ENCODE data around the gene LIN7A. TPM values are rescaled to one million over a fixed set of nuclear protein-coding genes. Genes with fewer than 3 reads are reported as not detected.
"Not testable (repeated sequence)": the region's sequence is repeated elsewhere in the genome, so short reads cannot be mapped to it uniquely, and the experiment has no call there.

LIN7A gene
- polyA plus RNA-seq, 3 donors, result 18.0 to 19.2 (median 18.7) TPM

DNA sequence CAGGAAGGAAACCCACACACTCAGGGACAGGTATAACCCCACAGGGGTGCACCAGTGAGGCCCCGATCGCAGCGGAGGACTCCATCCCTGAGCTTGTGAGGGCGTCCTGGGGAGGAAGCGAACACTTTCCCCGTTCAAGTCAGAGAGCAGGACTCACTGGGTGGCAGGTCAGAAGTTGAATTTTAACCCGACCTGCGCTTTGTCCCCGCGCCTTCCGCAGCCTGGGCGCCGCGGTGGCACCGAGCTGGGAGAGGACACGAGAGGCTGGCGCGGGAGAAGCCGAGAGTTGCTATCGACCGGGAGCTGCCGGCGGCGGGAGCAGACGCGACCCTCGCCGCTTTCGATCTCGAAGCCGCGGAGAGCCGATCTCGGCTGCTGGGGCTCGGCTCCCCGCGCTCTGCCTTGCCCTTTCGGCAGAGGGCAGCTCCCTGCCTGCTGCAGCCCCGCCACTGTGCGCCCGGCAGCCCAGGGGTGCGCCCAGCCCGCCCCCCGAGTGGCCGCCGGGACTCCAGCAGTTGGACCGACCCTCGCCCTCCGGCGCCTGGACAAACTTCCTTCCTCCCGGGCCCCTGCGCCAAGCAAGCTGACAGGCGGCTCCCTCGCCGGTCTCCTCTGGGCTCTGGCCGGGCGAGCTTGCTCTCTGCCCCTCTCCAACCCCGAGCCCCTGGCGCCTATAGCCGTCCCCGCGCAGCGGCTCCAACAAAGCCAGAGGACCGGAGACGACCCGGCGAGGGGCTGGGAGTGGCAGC is 918 bp downstream of the LIN7A start:
- peak in 9 of 11 donors; percentile 18 to 51 (median 39) for DNase-seq (ENCODE audit: extremely low read depth in 1 of 11, low read depth in 9 of 11, low spot score in 4 of 11)

DNA sequence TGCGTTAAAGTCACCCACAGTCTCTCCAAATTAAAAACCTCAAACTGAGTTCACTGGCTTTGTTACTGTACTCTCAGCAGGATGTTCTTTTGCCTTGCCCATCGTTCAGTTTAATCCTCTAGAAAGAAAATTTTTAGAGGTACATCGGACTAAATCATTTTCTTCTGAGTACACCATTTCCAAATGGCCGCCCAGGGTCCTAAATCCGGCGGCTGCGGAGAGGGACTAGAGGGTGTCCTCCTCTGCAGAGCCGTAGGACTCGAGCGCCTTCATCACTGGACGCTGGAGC is 1.4 kb downstream of the LIN7A start:
- DNase-seq (ENCODE audit: extremely low read depth in 1 of 11, low read depth in 9 of 11, low spot score in 4 of 11), result peak in 3 of 11 donors; percentile 35 to 37 (median 36)

DNA sequence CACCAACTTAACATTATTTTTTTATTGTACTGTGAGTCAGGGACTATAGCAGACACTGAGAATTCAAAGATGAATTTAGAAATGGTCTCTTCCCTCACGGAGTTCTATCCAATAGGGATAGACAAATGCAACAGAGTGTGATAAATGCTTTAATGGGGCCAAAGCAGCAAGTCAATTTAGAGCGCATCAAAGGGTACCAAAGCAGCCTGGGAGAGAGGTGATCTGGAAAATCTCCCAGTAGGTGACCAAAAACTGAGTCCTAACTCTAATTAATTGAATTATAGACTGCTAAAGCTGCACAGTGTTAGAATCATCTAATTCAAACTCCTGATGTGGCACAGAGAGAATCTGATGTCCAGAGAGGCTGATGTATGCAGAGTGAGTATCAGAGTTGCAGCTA is 2.6 kb downstream of the LIN7A start:
- DNase-seq (ENCODE audit: extremely low read depth in 1 of 11, low read depth in 9 of 11, low spot score in 4 of 11), result no peak

DNA sequence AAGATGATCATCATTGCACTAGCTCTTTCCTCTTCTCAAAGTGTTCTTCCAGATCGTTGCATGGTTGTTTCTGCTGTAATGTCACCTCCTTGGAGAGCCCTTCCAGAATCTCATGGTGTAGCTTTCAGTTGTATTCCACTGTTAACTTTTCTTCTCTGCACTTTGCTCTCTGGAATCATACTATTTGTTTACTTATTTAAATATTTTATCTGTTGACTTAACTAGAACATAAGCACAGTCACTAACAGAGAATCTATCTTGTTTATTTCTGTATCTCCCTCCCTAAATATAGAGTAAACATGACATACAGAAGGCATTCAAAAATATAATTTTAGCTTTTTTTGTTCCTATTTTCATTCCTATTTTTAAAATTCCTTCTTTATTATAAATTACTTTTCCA is 11.8 kb downstream of the LIN7A start:
- DNase-seq (ENCODE audit: extremely low read depth in 1 of 11, low read depth in 9 of 11, low spot score in 4 of 11), result no peak

DNA sequence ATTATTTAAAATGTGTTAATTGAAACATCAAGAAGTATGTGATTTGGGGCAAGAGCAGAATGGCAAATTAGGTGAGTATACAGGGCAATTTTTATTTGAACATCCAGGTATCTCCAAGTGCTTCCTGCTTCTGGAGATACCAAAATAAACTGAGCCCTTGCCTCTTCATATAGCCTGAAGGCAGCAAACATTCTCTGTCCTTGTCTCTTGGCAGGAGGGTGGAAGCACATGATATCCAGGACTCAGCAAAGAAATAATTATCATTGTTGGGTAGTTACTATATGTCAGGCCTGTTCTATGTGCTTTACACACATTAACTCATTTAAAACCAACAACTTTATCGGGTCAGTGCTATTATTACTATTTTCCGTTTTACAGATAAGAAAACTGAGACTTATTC is 12.5 kb downstream of the LIN7A start:
- no peak for DNase-seq (ENCODE audit: extremely low read depth in 1 of 11, low read depth in 9 of 11, low spot score in 4 of 11)

GRCh38 chr12:80924437-80924836 is 13.3 kb downstream of the LIN7A start:
- DNase-seq (ENCODE audit: extremely low read depth in 1 of 11, low read depth in 9 of 11, low spot score in 4 of 11), result no peak

DNA sequence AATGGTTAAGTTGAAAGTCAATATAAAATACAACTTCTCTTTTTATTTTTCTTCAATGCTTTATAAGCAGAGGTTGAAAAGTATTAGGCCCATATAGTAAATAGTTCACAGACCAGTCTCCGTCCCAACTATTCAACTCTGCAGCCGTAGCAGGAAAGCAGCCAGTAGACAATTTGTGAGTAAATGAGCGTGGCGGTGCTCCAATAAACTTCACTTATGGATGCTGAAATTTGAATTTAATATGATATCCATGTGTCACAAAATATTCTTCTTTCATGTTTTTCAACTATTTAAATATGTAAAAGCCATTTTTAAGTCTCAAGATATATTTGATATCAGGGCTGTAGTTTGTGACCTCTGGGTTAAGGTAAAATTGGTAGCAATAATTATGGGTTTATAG is 17.7 kb downstream of the LIN7A start:
- DNase-seq (ENCODE audit: extremely low read depth in 1 of 11, low read depth in 9 of 11, low spot score in 4 of 11), result no peak

DNA sequence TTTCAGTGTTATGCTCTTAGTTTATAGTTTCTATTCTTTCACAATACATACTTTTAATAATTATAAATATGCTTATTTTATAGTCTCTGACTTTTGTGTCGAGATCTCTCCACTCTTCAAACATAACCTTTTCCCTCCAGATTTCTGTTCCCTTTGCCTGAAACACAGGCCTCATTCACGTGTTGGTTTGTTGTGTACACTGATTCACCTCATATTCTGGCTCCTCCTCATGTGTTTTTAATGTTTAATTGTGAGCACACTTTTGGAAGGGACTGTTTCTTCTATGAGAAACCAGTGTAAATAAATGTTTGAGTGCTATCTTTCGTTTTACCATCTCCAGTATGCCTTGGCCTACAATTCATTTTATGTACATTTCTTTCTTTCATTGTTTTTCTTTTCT is 20.1 kb downstream of the LIN7A start:
- DNase-seq (ENCODE audit: extremely low read depth in 1 of 11, low read depth in 9 of 11, low spot score in 4 of 11), result no peak

GRCh38 chr12:80912901-80913770 is 24.6 kb downstream of the LIN7A start:
- no peak for DNase-seq (ENCODE audit: extremely low read depth in 1 of 11, low read depth in 9 of 11, low spot score in 4 of 11)

GRCh38 chr12:80909370-80909769 is 28.4 kb downstream of the LIN7A start:
- DNase-seq (ENCODE audit: extremely low read depth in 1 of 11, low read depth in 9 of 11, low spot score in 4 of 11), result no peak

DNA sequence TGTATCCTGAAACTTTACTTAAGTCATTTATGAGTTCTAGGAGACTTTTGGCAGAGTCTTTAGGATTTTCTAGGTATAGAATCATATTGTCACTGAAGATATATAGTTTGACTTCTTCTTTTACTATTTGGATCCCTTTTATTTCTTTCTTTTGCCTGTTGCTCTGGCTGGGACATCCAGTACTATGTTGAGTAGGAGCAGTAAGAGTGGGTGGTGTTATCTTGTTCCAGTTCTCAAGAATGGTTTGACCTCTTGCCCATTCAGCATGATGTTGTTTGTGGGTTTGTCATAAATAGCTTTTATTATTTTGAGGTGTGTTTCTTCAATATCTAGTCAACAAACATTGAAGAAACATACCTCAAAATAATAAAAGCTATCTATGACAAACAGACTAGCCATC is 35.0 kb downstream of the LIN7A start:
- DNase-seq (ENCODE audit: extremely low read depth in 1 of 11, low read depth in 9 of 11, low spot score in 4 of 11), result no peak

DNA sequence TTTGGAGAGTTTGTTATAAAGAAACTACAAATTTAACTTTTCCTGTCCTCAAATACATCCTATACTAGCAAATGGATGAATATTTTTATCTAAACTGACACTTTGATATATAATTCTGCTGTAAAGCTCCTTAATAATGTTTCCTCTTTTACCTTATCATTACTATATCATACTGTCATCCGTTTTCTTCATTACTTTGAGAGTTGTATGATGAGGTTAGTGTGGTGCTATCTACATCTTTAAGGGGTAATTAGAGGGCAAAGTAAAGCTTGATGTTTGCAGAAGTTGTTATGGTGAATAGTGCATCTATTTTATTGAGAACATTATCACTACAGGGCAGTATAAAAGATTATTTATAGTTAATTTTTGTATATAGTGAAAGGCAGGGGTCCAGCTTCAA is 36.1 kb downstream of the LIN7A start:
- DNase-seq (ENCODE audit: extremely low read depth in 1 of 11, low read depth in 9 of 11, low spot score in 4 of 11), result no peak

DNA sequence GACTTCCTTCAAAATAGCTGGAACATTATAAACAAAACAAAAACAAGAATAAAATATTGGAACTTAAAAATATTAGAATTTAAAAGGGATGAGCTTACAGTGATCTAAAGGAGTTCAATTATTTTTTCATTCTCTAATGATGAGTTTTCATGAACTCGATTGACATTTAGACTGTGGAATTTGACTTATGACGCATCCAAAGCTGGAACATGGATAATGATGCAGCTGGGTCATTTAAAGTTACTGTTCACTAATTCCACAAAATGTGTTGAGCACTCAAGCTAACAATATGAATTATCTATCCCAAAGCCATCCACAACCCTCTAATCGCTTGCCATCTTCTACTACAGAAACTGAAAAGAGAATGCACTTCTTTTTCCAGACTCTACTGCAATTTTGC is 42.5 kb downstream of the LIN7A start:
- DNase-seq (ENCODE audit: extremely low read depth in 1 of 11, low read depth in 9 of 11, low spot score in 4 of 11), result no peak

DNA sequence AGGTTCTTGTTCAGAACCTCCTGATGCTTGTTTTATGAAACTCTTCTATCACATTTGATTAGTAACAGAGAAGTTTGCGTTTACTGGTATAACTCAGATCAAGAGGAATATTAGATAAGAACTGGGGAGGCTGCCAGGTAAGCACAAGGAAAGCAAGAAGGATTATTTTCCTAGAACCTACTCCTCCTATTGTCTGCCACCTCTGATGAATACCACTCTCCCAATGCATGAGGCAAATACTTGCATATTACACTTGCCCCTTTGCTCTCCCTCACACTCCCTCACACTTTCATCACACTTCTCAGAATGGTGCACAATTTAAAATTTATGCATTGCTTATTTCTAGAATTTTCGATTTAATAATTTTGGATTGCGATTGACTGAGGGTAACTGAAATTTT is 43.6 kb downstream of the LIN7A start:
- no peak for DNase-seq (ENCODE audit: extremely low read depth in 1 of 11, low read depth in 9 of 11, low spot score in 4 of 11)

GRCh38 chr12:80892597-80893445 is 44.9 kb downstream of the LIN7A start:
- no peak for DNase-seq (ENCODE audit: extremely low read depth in 1 of 11, low read depth in 9 of 11, low spot score in 4 of 11)

GRCh38 chr12:80884651-80885050 is 53.1 kb downstream of the LIN7A start:
- no peak for DNase-seq (ENCODE audit: extremely low read depth in 1 of 11, low read depth in 9 of 11, low spot score in 4 of 11)

DNA sequence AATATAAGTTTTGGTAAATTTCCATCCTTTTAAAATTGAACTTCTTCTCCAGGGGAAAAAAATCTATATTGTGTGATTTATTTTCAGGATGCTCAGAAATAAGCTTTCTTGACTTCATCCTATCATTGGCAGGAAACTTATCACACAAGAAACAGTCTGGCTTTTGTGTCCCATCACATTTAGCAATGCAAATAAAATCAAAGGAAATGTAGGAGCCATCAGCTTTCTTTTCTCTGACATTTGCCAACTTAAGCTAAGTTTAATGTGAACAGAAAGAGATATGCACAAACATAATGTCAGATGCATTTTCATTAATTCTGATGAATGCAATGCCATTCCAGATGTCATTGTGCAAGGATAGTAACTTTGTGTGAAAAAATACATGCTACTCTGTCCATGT is 56.6 kb downstream of the LIN7A start:
- no peak for DNase-seq (ENCODE audit: extremely low read depth in 1 of 11, low read depth in 9 of 11, low spot score in 4 of 11)

DNA sequence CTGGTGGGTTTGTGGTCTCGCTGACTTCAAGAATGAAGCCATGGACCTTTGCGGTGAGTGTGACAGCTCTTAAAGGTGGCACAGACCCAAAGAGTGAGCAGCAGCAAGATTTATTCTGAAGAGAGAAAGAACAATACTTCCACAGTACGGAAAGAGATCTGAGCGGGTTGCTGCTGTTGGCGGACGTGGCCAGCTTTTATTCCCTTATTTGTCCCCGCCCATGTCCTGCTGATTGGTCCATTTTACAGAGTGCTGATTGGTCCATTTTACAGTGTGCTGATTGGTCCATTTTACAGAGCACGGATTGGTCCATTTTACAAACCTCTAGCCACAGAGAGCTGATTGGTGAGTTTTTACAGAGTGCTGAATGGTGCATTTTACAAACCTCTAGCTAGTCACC is 59.3 kb downstream of the LIN7A start:
- not testable (repeated sequence) for DNase-seq (ENCODE audit: extremely low read depth in 1 of 11, low read depth in 9 of 11, low spot score in 4 of 11)

- no peak for DNase-seq (ENCODE audit: extremely low read depth in 1 of 11, low read depth in 9 of 11, low spot score in 4 of 11)
These were observed 59.9 kb downstream of the LIN7A start for GRCh38 chr12:80877721-80878265.

GRCh38 chr12:80872053-80872452 is 65.7 kb downstream of the LIN7A start:
- DNase-seq (ENCODE audit: extremely low read depth in 1 of 11, low read depth in 9 of 11, low spot score in 4 of 11), result no peak
